Measurements from ENCODE around the gene NOCT. TPM values are rescaled to one million over a fixed set of nuclear protein-coding genes. Genes with fewer than 3 reads are reported as not detected.

Gene NOCT
- total RNA-seq, 3 donors from 2014 or later = 4.0 to 9.5 (median 6.4) TPM

DNA sequence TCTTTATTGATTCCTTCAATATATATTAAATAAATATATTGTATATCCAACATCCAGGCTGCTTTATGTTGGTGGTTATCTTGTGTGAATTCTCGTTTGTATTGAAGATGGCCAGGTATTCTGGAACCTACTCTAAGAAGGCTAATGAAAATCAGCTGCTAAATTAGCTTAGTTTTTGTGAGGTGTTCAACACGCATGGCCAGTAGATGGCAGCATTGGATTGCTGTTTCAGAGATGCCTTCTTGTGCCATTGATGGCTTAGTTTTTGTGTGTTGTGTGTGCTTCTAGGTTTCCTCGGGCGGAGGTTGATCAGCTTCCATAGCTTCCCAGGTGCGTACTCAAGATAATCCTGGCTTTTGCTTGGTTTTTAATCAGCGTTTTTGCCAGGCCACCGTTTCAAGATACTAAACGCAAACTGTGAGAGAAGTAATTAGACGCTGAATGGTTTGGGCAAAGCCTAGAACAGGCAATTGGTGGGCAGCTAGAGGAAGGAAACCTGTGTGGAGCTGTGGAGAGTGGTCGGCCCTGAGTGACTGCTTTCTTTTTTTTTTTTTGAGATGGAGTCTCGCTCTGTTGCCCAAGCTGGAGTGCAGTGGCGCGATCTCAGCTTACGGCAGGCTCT is 15.1 kb downstream of the NOCT start:
- Histone ChIP-seq H3K36me3 (no peaks in the 10 kb centered on the region), H3K9me3 (no peaks in the 10 kb centered on the region), H3K27me3 (no peaks in the 10 kb centered on the region), H3K4me1 (no peaks in the 10 kb centered on the region), H3K4me3 (no peak overlapping the region), H3K27ac (no peak overlapping the region)
- peak in 2 of 3 donors; percentile 25 to 39 for TF ChIP-seq POLR2AphosphoS5 (IDR thresholded peaks at IDR 0.05)
- no peak for TF ChIP-seq POLR2A (IDR thresholded peaks at IDR 0.05)
- peak; percentile 61 to 79 (median 77) for TF ChIP-seq CTCF (IDR thresholded peaks at IDR 0.05)
- peak; percentile 63 to 65 for DNase-seq (ENCODE audit: low spot score in 2 of 2)
- intact Hi-C loops (cut with DNase I; ENCODE audit: low total_unique reads) = no loop called here

DNA sequence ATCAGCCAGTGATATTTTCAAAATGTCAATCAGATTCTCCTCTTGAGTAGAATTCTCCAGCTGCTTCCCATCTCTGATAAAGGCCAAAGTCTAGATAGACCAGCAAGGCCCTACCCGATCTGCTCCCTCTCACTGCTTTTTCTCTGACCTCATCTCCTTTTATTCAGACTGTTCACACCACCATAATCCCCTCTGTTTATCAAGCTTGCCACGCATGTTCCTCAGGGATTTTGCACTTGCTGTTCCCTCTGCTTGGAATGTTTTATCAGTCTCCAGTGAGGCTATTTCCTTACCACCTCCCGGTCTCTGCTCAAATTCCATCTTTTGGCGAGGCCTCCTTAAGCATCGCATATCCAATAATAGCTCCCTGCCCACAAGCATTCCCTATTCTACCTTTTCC is 20.1 kb downstream of the NOCT start:
- Histone ChIP-seq H3K9me3 (no peaks in the 10 kb centered on the region), H3K36me3 (no peaks in the 10 kb centered on the region), H3K27ac (no peak overlapping the region), H3K4me3 (no peak overlapping the region), H3K27me3 (no peaks in the 10 kb centered on the region), H3K4me1 (no peaks in the 10 kb centered on the region)
- intact Hi-C loops (cut with DNase I; ENCODE audit: low total_unique reads) = no loop called here
- TF ChIP-seq POLR2A (IDR thresholded peaks at IDR 0.05) (no peak), POLR2AphosphoS5 (IDR thresholded peaks at IDR 0.05) (no peak), CTCF (IDR thresholded peaks at IDR 0.05) (no peak)
- no peak for DNase-seq (ENCODE audit: low spot score in 2 of 2)

- Histone ChIP-seq H3K27ac (no peak overlapping the region), H3K4me3 (no peak overlapping the region), H3K4me1 (no peaks in the 10 kb centered on the region), H3K9me3 (no peaks in the 10 kb centered on the region), H3K36me3 (no peaks in the 10 kb centered on the region), H3K27me3 (no peaks in the 10 kb centered on the region)
- intact Hi-C loops (cut with DNase I; ENCODE audit: low total_unique reads) = no loop called here
- no peak for TF ChIP-seq POLR2A (IDR thresholded peaks at IDR 0.05)
- TF ChIP-seq CTCF (IDR thresholded peaks at IDR 0.05) = no peak
- no peak for TF ChIP-seq POLR2AphosphoS5 (IDR thresholded peaks at IDR 0.05)
- no peak for DNase-seq (ENCODE audit: low spot score in 2 of 2)
Measured at GRCh38 chr4:139036885-139037284, 21.3 kb downstream of the NOCT start.

- H3K4me3 ChIP-seq = no peak overlapping the region
- TF ChIP-seq POLR2AphosphoS5 (IDR thresholded peaks at IDR 0.05) (no peak), CTCF (IDR thresholded peaks at IDR 0.05) (no peak), POLR2A (IDR thresholded peaks at IDR 0.05) (no peak)
- no peak overlapping the region for H3K27ac ChIP-seq
- intact Hi-C loops (cut with DNase I; ENCODE audit: low total_unique reads) = no loop called here
- H3K4me1 ChIP-seq = no peaks in the 10 kb centered on the region
- H3K27me3 ChIP-seq = no peaks in the 10 kb centered on the region
- no peaks in the 10 kb centered on the region for H3K9me3 ChIP-seq
- DNase-seq (ENCODE audit: low spot score in 2 of 2) = no peak
- H3K36me3 ChIP-seq = no peaks in the 10 kb centered on the region
Measured at GRCh38 chr4:139038874-139039443, 23.4 kb downstream of the NOCT start.

DNA sequence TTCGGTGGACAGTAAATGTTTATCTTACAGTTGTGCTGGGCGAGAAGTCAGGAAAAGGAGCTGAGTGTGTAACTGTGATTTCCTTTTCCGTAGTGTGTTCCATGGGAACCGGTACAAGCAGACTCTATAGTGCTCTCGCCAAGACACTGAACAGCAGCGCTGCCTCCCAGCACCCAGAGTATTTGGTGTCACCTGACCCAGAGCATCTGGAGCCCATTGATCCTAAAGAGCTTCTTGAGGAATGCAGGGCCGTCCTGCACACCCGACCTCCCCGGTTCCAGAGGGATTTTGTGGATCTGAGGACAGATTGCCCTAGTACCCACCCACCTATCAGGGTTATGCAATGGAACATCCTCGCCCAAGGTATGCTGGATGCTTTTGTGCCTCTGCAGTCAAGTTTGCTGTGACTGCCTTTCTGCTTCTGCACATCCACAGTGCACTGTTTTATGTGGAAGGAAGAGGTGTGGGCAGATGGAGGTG is 27.4 kb downstream of the NOCT start:
- DNase-seq (ENCODE audit: low spot score in 2 of 2) = no peak
- Histone ChIP-seq H3K9me3 (no peaks in the 10 kb centered on the region), H3K27me3 (no peaks in the 10 kb centered on the region), H3K4me3 (no peak overlapping the region), H3K36me3 (no peaks in the 10 kb centered on the region), H3K4me1 (no peaks in the 10 kb centered on the region), H3K27ac (no peak overlapping the region)
- intact Hi-C loops (cut with DNase I; ENCODE audit: low total_unique reads) = no loop called here
- TF ChIP-seq POLR2AphosphoS5 (IDR thresholded peaks at IDR 0.05) (no peak), CTCF (IDR thresholded peaks at IDR 0.05) (no peak), POLR2A (IDR thresholded peaks at IDR 0.05) (no peak)
